Stimulated activated CD8-positive, alpha-beta memory T cell treated with anti-CD3 and anti-CD28 coated beads, Interleukin-12 subunit alpha, Interleukin-12 subunit beta, amount 100 ng/mL, for 1 hour (primary cell): ENCODE results near the gene HOXB7.

Source experiments
- DNase-seq: peaks from one replicate; pipeline ENCODE4 v3.0.0-alpha.2; 2020; ENCODE audit warnings: low read depth

Gene HOXB7

DNA sequence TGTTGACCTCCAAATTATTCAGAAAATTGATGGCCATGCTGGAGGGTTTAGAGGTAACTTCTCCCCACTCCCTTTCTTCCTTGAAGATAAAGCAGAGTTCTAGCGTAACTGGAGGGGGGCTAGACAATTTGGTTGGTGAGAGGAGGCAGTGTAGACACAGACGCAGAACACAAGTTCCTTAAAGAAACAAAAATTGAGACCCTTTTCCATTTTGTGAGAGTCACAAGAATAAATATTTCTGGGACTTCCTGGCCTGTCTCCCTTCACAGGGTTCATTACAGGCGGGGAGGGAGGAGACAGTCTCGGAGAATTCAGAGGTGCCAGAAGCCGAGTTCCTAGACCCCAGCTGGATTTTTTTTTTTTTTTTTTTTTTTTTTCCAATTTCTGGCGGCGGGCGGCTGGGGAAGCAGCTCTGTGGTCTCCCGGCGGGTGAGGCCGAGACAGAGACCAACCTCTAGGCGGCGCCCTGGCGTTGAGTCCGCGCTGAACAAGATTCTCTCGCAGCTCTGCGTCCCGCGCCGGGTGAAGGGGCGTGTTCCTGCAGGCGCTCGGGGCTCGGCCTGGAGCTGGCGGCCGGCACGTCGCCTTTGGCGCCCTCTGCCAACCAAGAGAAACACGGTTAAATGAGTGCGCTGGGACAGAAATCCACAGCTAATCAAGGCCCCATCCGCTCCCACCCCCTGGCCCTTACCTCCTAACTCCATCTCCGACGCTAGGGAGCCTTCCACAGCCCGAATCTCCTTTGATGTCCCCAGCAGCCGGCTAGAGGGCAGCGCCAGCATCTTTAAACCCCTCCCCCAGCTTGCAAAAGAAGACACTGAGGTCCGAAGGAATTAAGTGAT, 25.6 kb upstream of the HOXB7 start:
- no peak for DNase-seq

DNA sequence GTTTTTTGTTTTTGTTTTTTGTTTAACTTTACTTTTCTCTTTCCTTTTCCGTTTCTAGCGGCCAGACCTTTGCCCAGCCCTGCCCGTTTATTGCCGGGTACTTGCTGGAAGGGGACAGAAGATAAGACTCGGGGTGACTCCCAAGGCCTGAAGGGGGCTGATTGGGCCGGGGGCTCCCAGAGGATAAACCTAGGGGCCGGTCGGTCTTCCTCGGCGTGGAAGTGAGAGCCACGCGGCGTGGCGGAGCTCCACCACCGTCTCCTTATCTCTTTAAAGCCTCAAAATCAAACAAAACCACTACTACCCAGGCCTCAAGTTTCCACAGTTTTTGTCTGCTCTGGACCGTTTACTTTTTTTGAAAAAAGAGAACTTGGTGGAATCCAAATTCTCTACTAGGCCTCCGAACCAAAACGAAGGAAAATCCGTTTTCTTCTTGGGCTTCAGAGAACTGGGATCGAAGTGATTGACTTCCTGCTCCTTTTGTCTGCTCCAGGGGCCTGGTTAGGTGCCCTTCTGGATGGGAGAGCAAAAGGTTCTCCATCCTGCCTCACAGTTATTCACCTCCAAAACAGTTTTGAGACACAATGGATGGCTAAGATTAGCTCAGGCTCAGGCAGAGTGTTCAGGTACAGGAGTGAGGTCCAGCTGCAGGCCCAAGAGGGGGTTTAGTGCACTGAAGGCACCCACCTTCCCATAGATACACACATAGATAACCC, 23.8 kb upstream of the HOXB7 start:
- no peak for DNase-seq

DNA sequence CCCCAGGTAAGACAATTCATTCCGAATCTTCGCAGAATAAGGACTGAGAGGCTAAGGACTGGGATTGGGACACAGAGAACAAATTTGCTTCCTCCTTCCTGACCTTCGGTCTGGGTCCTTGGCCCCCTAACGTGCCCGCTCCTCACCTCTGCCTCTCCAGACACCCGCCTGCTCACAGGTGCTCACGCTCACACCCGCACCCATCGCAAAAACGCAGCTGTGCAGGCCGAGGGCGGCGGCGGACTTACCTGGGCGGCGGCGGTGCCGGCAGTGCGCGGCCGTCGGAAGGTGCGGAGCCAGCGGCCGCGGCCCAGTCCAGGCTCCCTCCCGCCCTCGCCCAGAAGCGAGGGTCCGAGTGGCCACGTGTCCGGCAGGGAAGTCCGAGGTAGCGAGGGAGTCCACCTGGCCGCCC, 22.5 kb upstream of the HOXB7 start:
- no peak for DNase-seq

DNA sequence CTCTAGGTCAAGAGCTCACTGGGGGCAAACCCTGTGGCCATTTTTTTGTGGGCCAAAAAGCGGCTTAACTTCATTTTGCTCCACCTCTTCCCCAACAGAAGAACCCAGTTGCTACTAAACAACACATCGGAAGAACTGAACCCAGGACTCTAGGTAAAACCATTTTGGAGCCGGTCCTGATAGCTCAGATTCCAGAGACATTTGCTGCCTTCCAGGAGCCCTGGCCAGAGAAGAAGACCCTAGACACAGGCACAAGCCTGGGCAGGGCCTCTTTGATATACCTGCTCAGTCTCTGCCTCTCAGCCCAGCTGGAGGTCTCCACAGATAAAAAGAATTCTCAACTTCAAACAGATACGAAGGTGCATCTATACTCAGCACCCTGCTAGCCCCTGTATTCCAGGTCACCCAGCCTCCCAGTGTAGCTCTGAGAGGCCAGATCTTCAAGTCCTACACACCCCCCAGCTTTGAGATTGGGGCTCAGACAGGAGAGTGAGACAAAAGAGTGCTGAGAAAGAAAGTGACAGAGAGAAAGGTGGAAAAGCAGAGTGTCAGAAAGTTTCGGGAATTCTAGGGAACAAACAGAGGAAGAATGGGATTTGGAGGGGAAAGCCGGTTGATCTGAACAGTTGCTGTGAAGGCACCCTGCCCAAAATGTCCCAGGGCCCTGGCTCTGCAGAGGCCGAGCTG, 21.9 kb upstream of the HOXB7 start:
- no peak for DNase-seq

GRCh38 chr17:48631693-48632578, 21.1 kb upstream of the HOXB7 start:
- DNase-seq = no peak

- DNase-seq = no peak
Observed at GRCh38 chr17:48630925-48631692, 20.3 kb upstream of the HOXB7 start.

- DNase-seq = no peak
Observed at GRCh38 chr17:48630009-48630924, 19.4 kb upstream of the HOXB7 start.

- DNase-seq = no peak
Observed at GRCh38 chr17:48629411-48629759, 18.6 kb upstream of the HOXB7 start.

GRCh38 chr17:48628649-48629410, 18.0 kb upstream of the HOXB7 start:
- DNase-seq = no peak

DNA sequence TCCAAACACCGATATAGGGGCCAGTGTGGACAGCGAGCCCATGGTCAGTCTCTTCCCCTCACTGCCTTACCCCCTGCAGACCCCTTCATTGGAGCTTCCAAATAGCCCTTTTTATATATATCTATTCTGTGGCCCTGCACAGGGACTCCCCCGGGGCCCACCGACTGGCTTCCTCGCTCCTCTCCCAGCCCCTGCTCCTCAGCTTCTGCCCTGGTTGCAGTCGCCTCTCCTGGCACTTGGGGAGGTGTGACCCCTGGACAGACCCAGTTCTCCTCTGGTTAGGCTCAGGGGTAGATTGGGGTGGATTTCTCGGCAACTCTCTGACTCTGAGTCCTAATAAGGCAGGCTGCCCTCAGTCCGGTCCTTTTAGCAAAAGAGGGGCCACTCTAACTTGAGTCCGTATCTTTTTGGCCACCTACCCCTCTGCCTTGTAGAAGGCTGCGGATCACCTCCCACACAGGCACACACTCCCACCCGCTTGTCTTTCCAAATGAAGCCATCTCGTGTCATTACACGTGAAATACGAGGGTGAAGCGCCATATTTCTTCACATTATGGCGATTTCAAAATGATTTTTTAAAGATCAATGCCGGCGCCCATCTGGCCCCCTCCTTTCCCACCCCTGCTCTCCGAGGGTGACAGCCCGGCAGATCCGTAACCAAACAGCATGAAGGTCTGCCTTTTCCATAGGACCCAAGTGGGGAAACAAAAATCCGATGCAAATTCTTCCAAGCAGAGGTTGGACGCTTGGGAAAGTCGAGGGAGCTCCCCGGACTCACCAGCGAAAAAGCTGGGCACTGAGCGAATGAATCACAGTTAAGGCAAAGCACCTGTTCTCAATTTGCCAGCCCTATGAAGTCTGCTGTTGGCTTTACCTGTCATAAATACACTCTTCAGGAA, 17.1 kb upstream of the HOXB7 start:
- DNase-seq = no peak

GRCh38 chr17:48627118-48627597, 16.3 kb upstream of the HOXB7 start:
- no peak for DNase-seq

- DNase-seq = no peak
Observed at GRCh38 chr17:48626245-48627117, 15.7 kb upstream of the HOXB7 start, which contains the start of gene HOXB9. TSS of gene HOXB9 (minus strand) at chr17:48626358. CDS start at chr17:48626269, 89 bp downstream.

GRCh38 chr17:48625495-48626244, 14.9 kb upstream of the HOXB7 start:
- no peak for DNase-seq

DNA sequence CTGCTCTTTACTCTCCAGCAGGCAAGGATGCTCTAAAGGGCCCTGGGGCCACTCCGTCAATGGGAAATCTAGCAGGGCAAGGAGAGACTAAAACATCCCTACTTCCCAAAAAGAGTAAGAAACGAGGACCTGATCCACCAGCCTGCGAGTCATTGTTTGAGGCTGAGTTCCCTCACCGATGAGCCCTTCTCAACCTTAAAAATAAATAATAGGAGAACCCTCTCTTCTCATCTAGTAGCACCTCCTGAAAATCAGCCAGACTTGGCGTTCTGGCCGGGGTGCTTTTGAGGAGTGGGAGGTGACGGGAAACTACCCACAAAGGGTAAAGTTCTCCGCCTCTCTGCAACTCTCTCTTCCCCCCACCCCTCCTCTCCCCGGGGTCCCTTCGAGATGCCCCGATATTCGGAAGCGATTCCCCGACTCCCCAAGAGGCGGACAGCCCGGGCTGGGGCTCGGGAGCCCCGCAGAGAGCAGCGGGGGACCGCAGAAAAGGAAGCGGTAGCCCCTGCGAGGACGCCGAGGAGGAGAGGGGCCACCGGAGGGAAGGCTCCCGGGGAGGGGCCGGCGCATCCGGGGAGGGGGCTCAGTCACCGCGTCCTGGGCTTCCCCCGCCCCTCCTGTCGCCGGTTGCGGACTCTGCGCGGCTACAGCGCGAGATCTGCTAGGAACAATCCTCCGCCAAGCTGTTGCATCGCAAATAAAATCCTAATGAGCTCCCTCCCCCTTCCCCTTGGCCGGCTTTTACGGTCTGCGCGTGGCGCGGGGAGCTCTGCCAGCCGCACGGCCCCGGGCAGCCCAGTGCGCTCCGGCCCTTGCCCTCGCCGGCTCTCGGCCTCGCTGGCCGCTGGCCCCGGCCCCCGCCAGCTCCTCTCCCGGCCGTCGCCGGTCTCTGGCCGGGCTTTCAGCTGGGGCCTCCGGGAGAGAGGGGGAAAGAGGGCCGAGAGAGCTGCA, 14.0 kb upstream of the HOXB7 start:
- no peak for DNase-seq

DNA sequence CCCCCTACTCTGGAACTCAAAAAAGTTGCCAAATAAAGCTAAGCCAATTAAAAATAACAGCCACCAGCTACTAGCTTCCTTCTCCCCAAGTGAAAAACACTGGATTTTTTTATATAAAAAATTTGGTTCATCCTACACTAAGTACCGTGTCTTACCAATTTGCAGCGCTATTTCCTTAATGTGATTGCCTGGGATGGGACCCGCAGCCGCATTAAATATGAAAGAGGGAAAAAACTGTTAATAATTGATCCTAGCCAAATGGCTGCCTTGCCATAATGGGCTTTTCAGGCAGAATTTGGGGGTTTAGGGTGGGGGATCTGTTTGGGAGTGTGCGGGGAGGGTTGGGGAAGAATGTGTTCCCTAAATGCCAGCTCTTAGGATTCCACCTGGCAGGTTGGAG, 13.3 kb upstream of the HOXB7 start:
- DNase-seq = no peak
